Stimulated activated naive CD8-positive, alpha-beta T cell treated with anti-CD3 and anti-CD28 coated beads, Interleukin-15, Interleukin-2, amounts not matched to agents 100 U/mL and 50 U/mL, for 24 hours (primary cell): ENCODE measurements around the gene ABLIM2.

Source experiments
- ATAC-seq: fragments of 150-1000 bp; cut with Tn5 transposase; one replicate; pipeline ENCODE4 v1.10.0; 2021
- DNase-seq: peaks from one replicate; pipeline ENCODE4 v3.0.0; 2021

The ABLIM2 gene

DNA sequence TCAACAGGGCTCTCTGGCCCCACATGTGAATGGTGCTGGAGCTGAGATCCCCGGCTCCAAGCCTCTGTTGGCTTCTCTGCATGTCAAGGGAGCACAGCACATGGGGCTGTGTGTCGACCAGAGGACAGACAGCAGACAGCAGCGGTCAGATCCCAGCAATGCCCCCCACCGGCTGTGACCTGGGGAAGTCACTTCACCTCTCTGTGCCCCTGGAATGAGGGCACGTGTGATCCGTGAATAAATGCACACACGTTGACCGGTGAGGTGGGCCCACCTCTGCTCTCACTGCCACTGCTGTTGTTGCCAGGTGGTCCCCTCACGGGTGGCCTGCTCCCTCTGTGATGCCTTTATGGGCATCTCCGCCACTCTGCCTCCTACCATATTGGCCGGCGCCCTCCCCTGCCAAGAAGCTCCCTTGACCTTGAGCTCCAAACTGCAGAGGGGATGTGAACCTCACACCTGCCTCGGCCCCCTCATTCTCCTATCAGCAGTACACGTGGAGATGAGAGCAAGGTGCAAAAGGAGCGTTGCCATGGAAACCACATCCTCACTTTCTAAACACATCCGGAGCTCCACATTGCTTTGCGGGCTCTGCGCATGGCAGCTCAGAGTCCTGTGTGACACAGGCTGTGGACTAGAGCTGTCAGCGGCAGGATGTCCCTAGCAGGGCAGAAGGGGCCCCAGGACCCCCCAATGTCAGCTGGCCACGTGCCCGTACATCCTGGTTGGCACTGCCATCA is 75.4 kb downstream of the ABLIM2 start:
- no peak for DNase-seq

DNA sequence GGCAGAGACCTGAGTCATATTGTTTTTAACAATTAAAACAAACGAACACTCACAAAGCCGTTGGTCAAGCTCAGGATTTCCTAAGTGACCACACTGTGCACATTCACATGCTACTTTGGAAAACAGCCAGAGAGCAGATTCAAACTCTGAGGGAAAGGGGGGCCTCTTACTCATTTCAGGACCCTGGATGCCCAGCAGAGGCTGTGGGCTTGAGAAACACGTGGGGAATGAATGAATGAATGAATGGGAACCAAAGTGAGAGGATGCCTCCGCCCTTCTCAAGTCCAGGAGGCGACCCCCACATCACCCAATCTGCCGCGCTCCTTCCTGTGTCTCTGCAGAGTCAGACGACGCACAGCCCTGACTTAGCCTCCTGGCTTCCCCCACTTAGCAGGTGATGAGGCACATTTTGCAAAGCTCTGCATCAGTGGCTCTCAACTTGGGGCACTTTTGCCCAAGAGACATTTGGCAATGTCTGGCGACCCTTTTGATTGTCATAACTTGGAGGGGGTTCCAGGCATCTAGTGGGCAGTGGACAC is 76.0 kb downstream of the ABLIM2 start:
- DNase-seq (no peak), ATAC-seq (no peak)

More for the DNA sequence above, 75.4 kb downstream of the ABLIM2 start:
- ATAC-seq = no peak

- DNase-seq = no peak
- no peak for ATAC-seq
Observed at GRCh38 chr4:8081621-8082516, 76.7 kb downstream of the ABLIM2 start.

- DNase-seq (no peak), ATAC-seq (no peak)
Observed at GRCh38 chr4:8081171-8081570, 77.4 kb downstream of the ABLIM2 start.

GRCh38 chr4:8080754-8081065 is 77.9 kb downstream of the ABLIM2 start:
- ATAC-seq (no peak), DNase-seq (no peak)

DNA sequence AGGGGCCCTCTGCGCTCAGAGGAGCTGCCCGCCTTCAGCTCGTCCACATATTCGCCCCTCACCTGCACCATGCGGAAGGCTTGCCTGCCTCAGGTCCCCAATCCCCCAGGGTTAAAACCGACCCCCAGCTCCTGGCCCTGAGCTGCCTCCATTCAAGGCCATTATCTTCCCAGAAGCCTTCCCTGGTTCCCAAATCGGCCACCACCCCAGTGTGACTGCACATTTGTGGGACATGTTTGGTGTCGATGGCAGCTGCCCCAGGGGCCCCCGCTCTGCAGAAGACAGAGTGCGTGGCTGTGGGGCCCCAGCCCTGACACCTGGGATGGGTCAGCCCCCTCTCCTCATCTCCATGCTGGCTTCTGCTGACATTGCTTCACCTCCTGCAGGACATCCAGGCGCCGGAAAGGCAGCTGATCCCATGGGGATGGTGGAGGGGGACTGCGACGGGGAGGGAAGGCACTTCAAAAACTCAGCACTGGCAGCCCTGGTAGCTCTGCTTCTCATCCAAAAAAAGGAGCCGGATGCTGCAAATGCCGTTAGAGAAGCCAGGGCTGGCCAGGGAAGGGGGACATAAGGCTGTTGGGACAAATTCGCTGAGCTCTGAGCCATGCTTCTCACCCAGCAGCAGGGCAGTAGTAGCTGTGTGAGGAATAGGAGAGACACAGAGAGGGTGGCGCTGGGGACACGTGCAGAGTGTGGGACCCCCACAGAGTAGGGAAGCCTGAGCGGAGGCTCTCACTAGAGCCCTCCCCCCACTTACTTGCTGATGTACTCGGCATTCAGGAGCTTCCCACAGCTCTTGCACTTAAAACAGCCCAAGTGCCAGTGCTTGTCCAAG is 78.5 kb downstream of the ABLIM2 start:
- DNase-seq (no peak), ATAC-seq (no peak)

DNA sequence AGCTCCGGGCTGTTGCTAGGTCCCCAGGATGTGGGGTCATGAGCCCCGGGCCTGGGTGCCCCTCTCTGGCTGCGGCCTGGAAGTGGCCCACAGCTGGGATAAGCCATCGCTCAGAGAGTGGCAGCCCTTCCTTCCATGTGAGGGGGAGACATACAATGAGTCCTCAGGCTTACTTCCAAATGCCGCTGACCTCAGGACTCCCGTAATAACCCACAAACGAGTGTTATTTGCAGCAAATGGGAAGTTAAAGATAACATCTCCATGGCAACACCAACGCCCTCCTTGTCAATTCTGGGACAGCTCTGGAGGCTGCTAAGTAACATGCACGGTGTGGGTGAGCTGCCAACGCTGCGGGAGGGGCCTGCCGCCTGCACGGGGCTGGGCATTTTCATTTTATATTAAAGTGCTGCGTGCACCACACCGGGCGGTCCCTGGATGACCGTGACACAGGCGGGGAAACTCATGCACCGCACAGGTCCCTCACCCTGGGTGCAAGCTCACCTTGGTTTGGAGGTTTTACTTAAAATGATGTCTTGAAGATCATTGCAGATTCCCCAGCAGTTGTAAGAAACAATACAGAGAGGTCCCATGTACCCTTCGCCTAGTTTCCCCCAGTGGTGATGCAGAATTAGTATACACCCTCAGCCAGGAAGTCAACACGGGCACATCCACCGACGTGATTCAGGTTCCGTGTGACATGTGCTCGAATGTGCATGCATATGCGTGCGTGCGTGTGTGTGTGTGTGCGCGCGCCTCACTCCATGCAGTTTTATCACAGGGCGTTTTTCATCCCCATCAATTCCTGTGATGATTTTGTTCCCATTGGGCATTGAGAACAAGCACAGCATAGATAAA is 79.4 kb downstream of the ABLIM2 start:
- no peak for ATAC-seq
- no peak for DNase-seq

- no peak for ATAC-seq
- DNase-seq = no peak
Observed at GRCh38 chr4:8078610-8079015, 80.0 kb downstream of the ABLIM2 start.

GRCh38 chr4:8078109-8078494 is 80.5 kb downstream of the ABLIM2 start:
- ATAC-seq = no peak
- no peak for DNase-seq

GRCh38 chr4:8077181-8078108 is 81.2 kb downstream of the ABLIM2 start:
- ATAC-seq = no peak
- DNase-seq = no peak

GRCh38 chr4:8076023-8076422 is 82.6 kb downstream of the ABLIM2 start:
- DNase-seq = no peak
- ATAC-seq = no peak

DNA sequence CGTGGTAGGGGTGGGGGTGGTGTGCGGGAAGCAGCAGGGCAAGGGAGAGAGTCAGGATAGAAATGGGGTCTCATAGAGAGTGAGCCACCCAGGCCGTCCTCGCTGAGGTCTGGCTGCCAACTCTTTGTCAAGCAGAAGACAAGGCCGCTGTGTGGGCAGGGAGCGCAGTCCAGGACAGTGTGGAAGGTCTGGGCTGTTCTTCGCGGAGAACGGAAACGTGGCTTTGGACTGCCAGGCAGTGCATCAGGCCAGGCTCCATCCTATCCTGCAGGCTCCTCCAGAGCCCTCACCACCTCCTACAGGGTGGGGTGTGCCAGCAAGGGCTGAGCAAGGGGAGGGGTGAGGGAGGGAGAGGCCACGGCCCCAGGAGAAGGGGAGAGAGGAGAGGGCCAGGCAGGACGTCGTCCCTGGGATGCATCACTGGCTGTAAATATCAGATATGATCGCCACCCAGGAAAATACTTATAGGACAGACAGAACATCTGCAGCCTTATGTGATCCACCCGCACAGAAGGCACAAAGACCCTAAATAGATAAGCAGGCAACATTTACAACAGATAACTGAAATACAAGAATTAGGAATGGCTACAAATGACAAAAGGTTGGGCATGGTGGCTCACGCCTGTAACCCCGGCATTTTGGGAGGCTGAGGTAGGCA is 85.3 kb downstream of the ABLIM2 start:
- DNase-seq = no peak
- no peak for ATAC-seq

GRCh38 chr4:8072235-8072968 is 86.2 kb downstream of the ABLIM2 start:
- DNase-seq (no peak), ATAC-seq (no peak)

DNA sequence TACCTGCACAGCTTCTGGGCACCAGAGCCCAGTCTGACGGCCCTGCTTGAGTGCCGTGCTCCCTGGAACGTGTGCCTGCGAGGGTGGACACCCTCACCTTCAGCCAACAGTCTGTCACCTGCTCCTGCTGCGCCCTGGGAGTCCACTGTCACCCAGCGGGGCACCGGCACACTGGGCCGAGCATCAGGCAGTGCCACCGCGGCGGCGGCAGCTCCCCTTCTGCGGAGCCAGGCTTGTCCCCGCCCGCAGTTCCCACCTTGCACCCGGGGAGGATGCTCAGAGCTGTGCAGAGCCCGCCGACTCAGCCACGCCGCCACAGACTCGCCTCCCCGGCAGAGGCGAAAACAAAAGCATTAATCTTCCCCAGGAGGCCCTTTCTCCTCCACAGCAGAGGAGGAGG is 86.8 kb downstream of the ABLIM2 start:
- no peak for ATAC-seq
- no peak for DNase-seq

GRCh38 chr4:8070736-8071718 is 87.6 kb downstream of the ABLIM2 start:
- ATAC-seq = no peak
- no peak for DNase-seq

DNA sequence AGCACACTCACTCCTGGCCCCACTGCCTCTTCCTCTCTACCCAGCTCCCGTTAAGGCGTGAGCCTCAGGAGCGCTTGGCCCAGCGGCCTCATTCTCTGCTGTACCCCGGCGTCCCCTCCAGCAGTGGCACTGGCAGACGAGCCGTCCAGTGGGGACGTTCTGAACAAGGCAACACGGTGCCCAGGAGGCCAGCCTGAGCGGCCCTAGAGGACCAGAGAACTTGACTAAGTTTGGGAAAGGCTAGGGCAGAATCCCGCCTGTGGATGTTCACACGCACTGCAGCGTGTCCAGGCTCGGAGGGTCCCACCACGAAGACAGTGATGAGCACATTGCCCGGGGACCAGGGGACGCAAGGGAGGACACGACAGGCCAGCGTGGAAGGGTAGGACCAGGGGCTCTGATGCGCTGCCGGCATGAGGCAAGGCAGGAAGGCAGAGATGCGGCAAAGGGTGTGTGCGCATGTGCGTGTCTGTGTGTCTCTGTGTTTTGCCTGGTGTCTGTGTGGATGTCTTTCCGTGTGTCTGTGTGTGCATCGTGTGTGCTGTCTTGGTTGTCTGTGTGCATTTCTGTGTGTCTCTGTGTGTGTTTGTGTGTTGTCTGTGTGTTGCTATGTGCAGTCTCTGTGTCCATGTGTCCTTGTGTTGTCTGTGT is 89.4 kb downstream of the ABLIM2 start:
- ATAC-seq (no peak), DNase-seq (no peak)
